Stimulated activated CD4-positive, alpha-beta T cell treated with anti-CD3 and anti-CD28 coated beads, TNF-alpha, amount 100 ng/mL, for 1 hour (primary cell): ENCODE results near the gene EIF3K.
"Not testable (repeated sequence)": the region's sequence is repeated elsewhere in the genome, so short reads cannot be mapped to it uniquely, and the experiment has no call there.

Experiments
- DNase-seq, 3 donors: peaks; one replicate each; pipeline ENCODE4 v3.0.0-alpha.2; 2020; ENCODE audit warnings: low read depth in 3 of 3, low spot score in 1 of 3

Gene EIF3K

GRCh38 chr19:38618590-38619360 is at the start of gene EIF3K:
TSS of gene EIF3K (plus strand) at chr19:38619188. CDS start at chr19:38619269, 81 bp downstream.
- peak; percentile 93 to 97 (median 94) for DNase-seq

- DNase-seq, result no peak
Measured at GRCh38 chr19:38569368-38569983, 49.5 kb upstream of the EIF3K start.

- no peak for DNase-seq
Measured at GRCh38 chr19:38571682-38572081, 47.3 kb upstream of the EIF3K start.

- no peak for DNase-seq
Measured at GRCh38 chr19:38577826-38578225, 41.2 kb upstream of the EIF3K start.

- DNase-seq, result not testable (repeated sequence)
Measured at GRCh38 chr19:38579304-38579703, 39.7 kb upstream of the EIF3K start.

GRCh38 chr19:38580080-38580479 is 38.9 kb upstream of the EIF3K start:
- no peak for DNase-seq

GRCh38 chr19:38583219-38583984 is 35.6 kb upstream of the EIF3K start:
- no peak for DNase-seq

- DNase-seq, result no peak
Measured at GRCh38 chr19:38583985-38584305, 35.0 kb upstream of the EIF3K start.

GRCh38 chr19:38587562-38587961 is 31.4 kb upstream of the EIF3K start:
- DNase-seq, result no peak

- DNase-seq, result no peak
Measured at GRCh38 chr19:38588041-38588440, 30.9 kb upstream of the EIF3K start.

GRCh38 chr19:38592940-38593339 is 26.0 kb upstream of the EIF3K start:
- no peak for DNase-seq

- DNase-seq, result peak in 1 of 3 donors; percentile 11
Measured at GRCh38 chr19:38596057-38596981, 22.7 kb upstream of the EIF3K start.

- DNase-seq, result no peak
Measured at GRCh38 chr19:38597075-38597474, 21.9 kb upstream of the EIF3K start.

- no peak for DNase-seq
Measured at GRCh38 chr19:38599722-38600121, 19.3 kb upstream of the EIF3K start.

- DNase-seq, result not testable (repeated sequence)
Measured at GRCh38 chr19:38602856-38603255, 16.1 kb upstream of the EIF3K start.

GRCh38 chr19:38606131-38606530 is 12.9 kb upstream of the EIF3K start:
- no peak for DNase-seq

- DNase-seq, result no peak
Measured at GRCh38 chr19:38614289-38614688, 4.7 kb upstream of the EIF3K start.

- no peak for DNase-seq
Measured at GRCh38 chr19:38615007-38615581, 3.9 kb upstream of the EIF3K start.

- no peak for DNase-seq
Measured at GRCh38 chr19:38616265-38616664, 2.7 kb upstream of the EIF3K start.

GRCh38 chr19:38617283-38617763 is 1.7 kb upstream of the EIF3K start:
- DNase-seq, result no peak
